HG02852 (cell line): ENCODE data around the gene RGS7.
"Not testable (repeated sequence)": the region's sequence is repeated elsewhere in the genome, so short reads cannot be mapped to it uniquely, and the experiment has no call there.

Experiments used
- ATAC-seq: cut with Tn5 transposase; IDR thresholded peaks from one replicate; pipeline ENCODE4 v1.9.1; 2021; ENCODE audit warnings: mild to moderate bottlenecking, moderate library complexity; ENCODE audit not compliant: unreplicated experiment

Gene RGS7

DNA sequence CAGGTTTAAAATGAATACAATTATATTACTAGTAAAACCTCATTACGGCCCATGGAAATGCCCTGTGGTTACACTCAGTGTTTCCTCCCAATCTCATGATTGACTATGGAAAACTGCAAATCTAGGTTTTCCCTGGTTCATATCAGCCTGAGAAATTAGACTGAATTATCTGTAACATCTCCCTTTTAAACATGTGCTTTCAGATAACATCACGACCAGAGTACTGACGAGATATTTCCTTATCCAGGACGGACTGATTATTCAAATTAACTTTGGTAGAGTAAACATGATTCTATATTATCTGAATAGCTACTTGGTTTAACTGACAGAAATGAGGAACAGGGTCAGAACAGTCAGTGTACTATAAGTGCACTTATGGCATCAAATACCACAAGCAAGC is 82.3 kb downstream of the RGS7 start:
- ATAC-seq = no peak

- no peak for ATAC-seq
Measured at GRCh38 chr1:241272828-241273227, 84.2 kb downstream of the RGS7 start.

GRCh38 chr1:241271427-241271826 is 85.6 kb downstream of the RGS7 start:
- no peak for ATAC-seq

DNA sequence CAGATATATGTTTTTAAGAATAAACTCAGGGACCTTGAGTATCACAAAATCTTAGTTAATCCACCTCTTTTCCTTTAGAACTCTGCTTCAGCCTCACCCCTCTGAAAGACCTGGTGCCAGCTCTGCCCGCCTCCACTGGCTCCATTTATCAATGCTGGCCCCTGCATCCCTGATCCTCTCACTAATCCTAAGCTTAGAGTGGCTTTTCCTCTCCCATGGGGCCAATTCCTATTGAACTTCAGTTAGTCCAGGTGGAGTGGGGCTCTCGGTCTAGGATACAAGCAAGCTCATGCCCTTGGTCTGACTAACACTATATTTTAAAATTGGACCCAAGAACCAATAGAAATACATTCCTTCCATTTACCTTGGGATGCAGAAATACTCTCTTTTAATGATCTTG is 87.0 kb downstream of the RGS7 start:
- ATAC-seq = no peak

GRCh38 chr1:241269116-241269515 is 87.9 kb downstream of the RGS7 start:
- ATAC-seq = no peak

- no peak for ATAC-seq
Measured at GRCh38 chr1:241266121-241266520, 90.9 kb downstream of the RGS7 start.

DNA sequence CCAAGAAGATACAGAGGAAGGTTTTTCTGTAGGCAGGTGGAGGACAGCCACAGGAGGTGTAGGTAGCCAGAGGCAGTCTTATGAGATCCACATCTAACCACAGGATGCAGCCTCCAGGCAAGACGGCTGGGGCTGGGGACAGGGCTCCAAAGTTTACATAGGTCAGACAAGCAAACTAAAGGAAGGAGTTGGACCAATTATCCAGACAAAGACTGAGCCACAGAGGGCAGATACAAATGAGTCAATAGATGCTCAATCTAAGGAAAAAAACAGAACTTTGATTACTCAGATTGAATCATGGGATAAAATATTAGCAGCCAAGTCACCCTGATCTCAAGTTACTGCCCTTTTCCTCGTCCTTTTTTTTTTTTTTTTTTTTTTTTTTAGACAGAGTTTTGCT is 91.6 kb downstream of the RGS7 start:
- no peak for ATAC-seq

DNA sequence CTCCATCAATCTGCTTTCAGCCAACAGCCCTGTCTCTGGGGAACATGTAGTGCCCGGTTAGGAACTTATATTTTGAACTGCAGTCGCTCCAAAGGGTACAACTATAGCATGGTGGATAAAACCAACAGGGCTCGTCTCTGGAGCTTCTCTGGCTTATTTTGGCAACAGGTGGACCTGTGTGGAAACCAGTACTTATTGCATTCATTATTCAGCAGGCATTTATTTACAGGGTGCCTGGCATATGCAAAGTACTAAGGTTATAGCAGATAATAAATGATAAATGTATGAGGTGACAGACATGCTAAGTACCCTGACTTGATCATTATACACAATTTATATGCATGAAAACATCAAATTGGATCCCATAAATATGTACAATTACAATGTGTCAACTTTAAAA is 93.7 kb downstream of the RGS7 start:
- ATAC-seq = no peak

GRCh38 chr1:241253471-241253870 is 103.5 kb downstream of the RGS7 start:
- ATAC-seq = no peak

DNA sequence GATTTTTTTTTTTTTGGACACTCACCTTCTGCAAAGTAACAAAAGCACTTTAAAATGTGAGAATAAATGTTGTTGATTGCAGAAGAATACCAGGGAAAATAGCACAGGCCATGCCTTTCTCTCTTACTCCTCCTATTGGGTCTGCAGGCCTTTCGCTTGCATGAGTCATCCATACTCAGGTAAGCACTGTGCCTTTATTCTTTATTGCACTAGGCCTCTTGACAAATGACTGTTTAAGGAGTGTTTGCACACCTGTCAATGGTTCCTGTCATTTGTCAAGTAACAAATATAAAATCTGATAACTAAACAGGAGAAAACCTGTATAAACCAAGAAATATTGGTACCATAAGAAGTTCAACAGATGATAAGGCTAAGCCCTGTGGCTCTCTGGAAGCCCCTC is 106.5 kb downstream of the RGS7 start:
- ATAC-seq = no peak

DNA sequence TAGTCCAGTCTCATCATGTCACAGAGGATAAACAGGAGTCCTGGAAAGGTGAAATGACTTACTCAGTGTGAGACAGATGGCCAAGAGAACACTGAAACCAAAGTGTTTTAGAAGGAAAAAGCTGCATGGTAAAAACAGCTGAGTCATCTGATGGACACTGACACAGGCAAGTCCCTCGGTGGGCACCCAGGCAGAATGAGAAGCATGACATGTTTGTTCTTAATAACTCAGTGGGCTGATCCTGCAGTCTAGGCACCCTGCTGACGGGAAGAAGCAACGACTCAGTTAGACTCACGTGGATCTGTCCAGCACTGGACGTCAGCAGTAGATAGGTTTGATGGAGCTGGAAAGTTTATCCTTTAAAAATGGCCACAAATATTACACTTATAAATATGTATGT is 116.9 kb downstream of the RGS7 start:
- ATAC-seq = no peak

DNA sequence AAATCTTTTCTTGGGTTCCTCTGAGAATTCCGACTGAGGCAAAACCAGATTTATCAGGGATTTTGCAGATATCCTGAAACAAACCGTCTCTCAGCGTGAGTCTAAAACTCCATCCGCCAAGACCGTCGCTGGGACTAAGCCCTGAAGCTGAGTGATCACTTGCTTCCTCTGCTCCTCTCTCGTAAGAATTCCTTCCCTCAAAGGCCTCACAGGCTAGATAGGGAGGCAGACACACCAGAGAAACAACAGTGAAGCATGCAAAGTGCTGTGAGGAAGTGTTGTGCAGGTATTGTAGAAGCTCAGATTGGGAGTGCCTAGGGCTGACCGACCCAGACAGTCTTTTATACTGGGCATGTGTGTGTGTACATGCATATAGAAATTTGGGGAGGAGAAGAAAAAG is 119.1 kb downstream of the RGS7 start:
- no peak for ATAC-seq

DNA sequence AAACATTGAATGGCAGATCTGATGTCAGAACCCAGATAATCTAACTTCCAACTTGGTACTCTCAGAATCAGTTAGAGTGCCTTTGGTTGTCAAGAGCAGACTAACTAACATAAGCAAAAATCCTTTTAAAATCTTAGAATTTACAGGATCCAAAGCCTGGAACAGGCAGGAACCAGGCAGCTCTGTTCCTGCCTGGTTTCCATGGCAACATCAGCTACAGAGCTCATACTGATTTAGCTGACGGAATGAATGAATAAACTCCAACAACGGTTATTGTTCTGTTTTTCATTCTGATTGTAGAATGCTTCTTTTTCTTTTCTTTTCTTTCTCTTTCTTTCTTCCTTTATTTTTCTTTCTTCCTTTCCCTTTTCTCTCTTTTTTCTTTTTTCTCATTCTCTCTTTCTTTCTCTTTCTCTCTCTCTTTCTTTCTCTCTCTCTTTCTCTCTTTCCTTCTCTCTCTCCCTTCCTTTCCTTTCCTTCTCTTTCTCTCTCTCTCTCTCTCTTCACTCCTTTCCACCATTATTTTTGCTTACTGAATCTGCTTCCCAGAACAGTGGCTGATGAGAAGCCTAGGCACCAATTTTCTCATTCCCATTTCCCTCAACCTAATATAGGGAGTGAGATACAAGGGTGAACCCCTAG is 121.6 kb downstream of the RGS7 start:
- ATAC-seq = no peak

DNA sequence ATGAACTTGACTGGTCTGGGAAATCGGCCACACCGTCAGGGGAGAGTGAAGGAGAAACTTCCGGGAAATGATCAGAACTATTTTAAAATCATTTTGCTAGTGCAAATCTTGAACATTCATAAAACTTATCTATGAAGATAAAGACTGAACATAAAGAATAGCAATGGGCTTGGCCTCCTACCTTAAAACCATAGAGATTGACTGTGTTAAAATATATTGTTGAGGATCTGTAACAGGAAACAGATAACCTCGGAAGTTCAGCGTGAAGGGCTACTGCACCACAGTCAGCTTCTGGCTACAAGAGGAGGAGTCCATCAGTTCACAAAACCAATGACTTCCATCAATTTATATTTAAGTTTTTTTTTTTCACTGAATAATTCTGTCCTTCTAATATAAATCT is 127.3 kb downstream of the RGS7 start:
- ATAC-seq = no peak

- ATAC-seq = no peak
Measured at GRCh38 chr1:241229216-241229615, 127.8 kb downstream of the RGS7 start.

DNA sequence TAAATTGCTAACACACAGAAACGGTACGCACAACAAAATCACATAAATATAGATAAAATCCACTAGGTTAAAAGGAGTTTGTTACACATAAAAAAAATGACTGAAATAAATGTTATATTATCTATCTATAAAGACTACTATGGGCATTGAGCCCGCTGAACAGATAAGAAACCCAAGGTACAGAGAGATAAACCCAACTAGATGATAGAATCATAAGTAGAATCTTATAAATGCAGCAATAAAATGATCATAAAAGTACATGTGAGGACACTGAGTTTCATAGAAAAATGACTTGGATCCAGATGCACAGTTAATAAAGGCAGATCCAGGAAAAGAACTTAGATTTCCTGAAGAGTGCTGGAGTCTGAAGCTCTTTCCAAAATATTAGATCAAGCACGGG is 128.7 kb downstream of the RGS7 start:
- ATAC-seq = no peak

GRCh38 chr1:241225741-241226140 is 131.3 kb downstream of the RGS7 start:
- no peak for ATAC-seq

DNA sequence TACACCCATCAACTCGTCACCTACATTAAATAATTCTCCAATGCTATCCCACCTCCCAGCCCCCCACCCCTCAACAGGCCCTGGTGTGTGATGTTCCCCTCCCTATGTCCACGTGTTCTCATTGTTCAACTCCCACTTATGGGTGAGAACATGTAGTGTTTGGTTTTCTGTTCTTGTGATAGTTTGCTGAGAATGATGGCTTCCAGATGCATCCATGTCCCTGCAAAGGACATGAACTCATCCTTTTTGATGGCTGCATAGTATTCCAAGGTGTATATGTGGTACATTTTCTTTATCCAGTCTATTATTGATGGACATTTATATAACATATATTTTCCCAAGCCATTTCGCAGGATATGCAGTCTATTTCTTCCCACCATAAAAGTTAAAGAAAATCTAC is 132.8 kb downstream of the RGS7 start:
- not testable (repeated sequence) for ATAC-seq

GRCh38 chr1:241222813-241223212 is 134.2 kb downstream of the RGS7 start:
- ATAC-seq = not testable (repeated sequence)

DNA sequence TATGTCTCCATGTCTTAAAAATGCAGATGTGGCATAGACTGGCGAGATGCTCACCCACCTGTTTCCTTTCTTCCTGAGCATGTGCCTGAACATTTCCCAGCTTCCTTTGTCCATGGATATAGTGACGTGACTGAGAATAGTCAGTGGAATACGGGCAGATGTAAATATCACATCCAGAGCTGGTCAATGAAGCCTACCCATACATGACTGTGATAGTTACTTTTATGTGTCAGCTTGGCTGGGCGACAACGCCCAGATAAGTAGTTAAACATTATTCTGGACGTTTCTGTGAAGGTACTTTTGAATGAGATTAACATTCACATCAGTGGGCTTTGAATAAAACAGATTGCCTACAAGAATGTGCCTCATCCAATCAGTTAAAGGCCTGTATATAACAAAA is 135.7 kb downstream of the RGS7 start:
- no peak for ATAC-seq

DNA sequence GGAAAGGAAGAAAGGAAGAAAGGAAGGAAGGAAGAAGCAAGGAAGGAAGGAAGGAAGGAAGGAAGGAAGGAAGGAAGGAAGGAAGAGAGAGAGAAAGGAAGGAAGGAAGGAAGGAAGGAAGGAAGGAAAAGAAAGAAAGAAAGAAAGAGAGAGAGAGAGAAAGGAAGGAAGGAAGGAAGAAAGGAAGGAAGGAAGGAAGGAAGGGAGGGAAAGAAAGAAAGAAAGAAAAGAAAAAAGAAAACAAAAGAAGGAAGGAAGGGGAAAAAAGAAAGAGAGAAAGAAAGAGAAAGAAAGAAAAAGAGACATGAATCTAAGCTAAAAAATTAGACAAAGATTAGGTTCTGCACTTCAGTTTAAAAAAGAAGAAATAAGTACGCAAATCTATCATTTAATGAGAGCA is 136.1 kb downstream of the RGS7 start:
- not testable (repeated sequence) for ATAC-seq

GRCh38 chr1:241219449-241219848 is 137.6 kb downstream of the RGS7 start:
- ATAC-seq = no peak

DNA sequence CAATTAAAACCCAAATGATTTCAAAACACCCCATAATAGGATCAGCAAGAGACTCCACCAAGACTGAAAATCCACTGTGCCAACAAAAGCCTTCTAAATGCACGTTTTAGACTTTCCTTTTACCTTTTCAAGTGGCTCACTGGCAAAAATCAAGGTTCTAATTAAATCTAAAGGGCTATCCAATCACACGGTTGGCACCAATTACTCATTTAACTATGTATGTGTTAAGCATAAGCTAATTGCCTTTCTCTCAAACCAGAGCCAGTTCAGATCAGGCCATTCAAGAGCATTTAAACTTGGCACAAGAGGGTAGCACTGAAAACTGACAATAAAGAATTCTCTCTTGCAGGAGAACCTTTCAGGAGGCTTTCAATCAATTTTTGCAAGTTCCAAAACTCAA is 139.5 kb downstream of the RGS7 start:
- no peak for ATAC-seq
